ENCODE data around the gene UCK1.
A peak's percentile ranks its signal among the peaks of the same experiment; 100 is the strongest.
"Not testable (repeated sequence)": the region's sequence is repeated elsewhere in the genome, so short reads cannot be mapped to it uniquely, and the experiment has no call there.

The UCK1 gene

GRCh38 chr9:131523086-131523388, 8.0 kb downstream of the UCK1 start:
- no peak for DNase-seq

GRCh38 chr9:131522257-131523085, 8.6 kb downstream of the UCK1 start:
- no peak for DNase-seq

GRCh38 chr9:131521822-131522221, 9.2 kb downstream of the UCK1 start:
- no peak for DNase-seq

GRCh38 chr9:131521203-131521602, 9.9 kb downstream of the UCK1 start:
- no peak for DNase-seq

- DNase-seq = no peak
Measured at GRCh38 chr9:131520503-131520902, 10.6 kb downstream of the UCK1 start.

- DNase-seq = no peak
Measured at GRCh38 chr9:131518553-131518952, 12.5 kb downstream of the UCK1 start.

- DNase-seq = no peak
Measured at GRCh38 chr9:131517761-131518190, 13.3 kb downstream of the UCK1 start.

GRCh38 chr9:131516930-131517329, 14.1 kb downstream of the UCK1 start:
- DNase-seq = no peak

- DNase-seq = no peak
Measured at GRCh38 chr9:131516100-131516499, 15.0 kb downstream of the UCK1 start.

- DNase-seq = not testable (repeated sequence)
Measured at GRCh38 chr9:131515559-131516031, 15.5 kb downstream of the UCK1 start.

GRCh38 chr9:131513177-131513576, 17.9 kb downstream of the UCK1 start:
- DNase-seq = no peak

- no peak for DNase-seq
Measured at GRCh38 chr9:131511880-131512279, 19.2 kb downstream of the UCK1 start.

GRCh38 chr9:131511416-131511815, 19.6 kb downstream of the UCK1 start:
- DNase-seq = no peak

- no peak for DNase-seq
Measured at GRCh38 chr9:131505012-131505411, 26.1 kb downstream of the UCK1 start.

- no peak for DNase-seq
Measured at GRCh38 chr9:131503626-131504465, 27.2 kb downstream of the UCK1 start.

GRCh38 chr9:131502781-131503625, 28.1 kb downstream of the UCK1 start, which contains the start of gene POMT1:
Gene POMT1, plus strand, starts transcription at chr9:131502918. Its CDS starts 1,301 bp downstream, at chr9:131504219.
- DNase-seq = peak; percentile 80

GRCh38 chr9:131500939-131501541, 30.0 kb downstream of the UCK1 start:
- DNase-seq = no peak

GRCh38 chr9:131500377-131500776, 30.7 kb downstream of the UCK1 start:
- no peak for DNase-seq

GRCh38 chr9:131499254-131499767, 31.8 kb downstream of the UCK1 start:
- DNase-seq = no peak

GRCh38 chr9:131496844-131497405, 34.1 kb downstream of the UCK1 start:
- DNase-seq = no peak

GRCh38 chr9:131495785-131496184, 35.3 kb downstream of the UCK1 start:
- no peak for DNase-seq

GRCh38 chr9:131494296-131494870, 36.7 kb downstream of the UCK1 start:
- DNase-seq = no peak
